CD14-positive monocyte (primary cell): ENCODE data around the gene TEX50. TPM values are rescaled to one million over a fixed set of nuclear protein-coding genes. Genes with fewer than 3 reads are reported as not detected.
"Not testable (repeated sequence)": the region's sequence is repeated elsewhere in the genome, so short reads cannot be mapped to it uniquely, and the experiment has no call there.

Experiments used
- DNase-seq, 3 donors: peaks; one replicate each; pipeline ENCODE4 v3.0.0-alpha.2; 2011 to 2022
- H2AFZ ChIP-seq: 2 replicates; pipeline ENCODE4 v1.6.0; 2012; ENCODE audit warnings: mild to moderate bottlenecking, low read depth, low read length, inconsistent platforms; ENCODE audit not compliant: insufficient read depth, poor library complexity, severe bottlenecking
- H3K27ac ChIP-seq, 2 donors: 1 replicate in 1 of 2; 2 replicates in 1 of 2; pipeline ENCODE4 v1.5.1; 2012 to 2013; ENCODE audit warnings: low read length in 2 of 2, control low read depth in 1 of 2, inconsistent platforms in 1 of 2, low read depth in 1 of 2, mild to moderate bottlenecking in 1 of 2
- H3K27me3 ChIP-seq, 2 donors: one replicate each; pipeline versions ENCODE4 v1.6.0 to v1.6.1; 2011 to 2013; ENCODE audit warnings: low read length in 2 of 2; ENCODE audit not compliant: control insufficient read depth in 2 of 2, insufficient read depth in 2 of 2
- H3K36me3 ChIP-seq, 2 donors: replicated peaks in 1 of 2; 1 replicate in 1 of 2; 2 replicates in 1 of 2; pipeline versions ENCODE4 v1.5.1 to v1.6.1; 2012 to 2013; ENCODE audit warnings: low read length in 2 of 2, control low read depth in 1 of 2, inconsistent platforms in 1 of 2, mild to moderate bottlenecking in 1 of 2; ENCODE audit not compliant: insufficient read depth in 2 of 2, control insufficient read depth in 1 of 2
- H3K4me1 ChIP-seq, 2 donors: 1 replicate in 1 of 2; 2 replicates in 1 of 2; pipeline versions ENCODE4 v1.5.1 to v1.6.1; 2012 to 2013; ENCODE audit warnings: low read length in 2 of 2, control low read depth in 1 of 2, inconsistent platforms in 1 of 2, mild to moderate bottlenecking in 1 of 2, moderate library complexity in 1 of 2; ENCODE audit not compliant: insufficient read depth in 2 of 2, control insufficient read depth in 1 of 2
- H3K4me2 ChIP-seq: replicated peaks from 2 replicates; pipeline ENCODE3; 2012; ENCODE audit warnings: low read length, moderate library complexity, mild to moderate bottlenecking; ENCODE audit not compliant: poor library complexity, severe bottlenecking; ENCODE audit errors: extremely low read depth
- H3K4me3 ChIP-seq, 3 experiments: fragments of 200-600 bp in 1 of 3; sonication (generic) in 1 of 3; replicated peaks in 1 of 3; 1 replicate in 2 of 3; 2 replicates in 1 of 3; pipeline ENCODE4 v1.5.1; 2011 to 2013; ENCODE audit warnings: low read length in 3 of 3, mild to moderate bottlenecking in 3 of 3, control low read depth in 2 of 3, low read depth in 2 of 3, inconsistent platforms in 1 of 3, moderate library complexity in 1 of 3
- H3K79me2 ChIP-seq: 2 replicates; pipeline ENCODE4 v1.6.0; 2012; ENCODE audit warnings: mild to moderate bottlenecking, control low read depth, inconsistent platforms, low read length, moderate library complexity; ENCODE audit not compliant: insufficient read depth
- H3K9ac ChIP-seq: 2 replicates; pipeline ENCODE4 v1.6.0; 2017; ENCODE audit warnings: low read length, mild to moderate bottlenecking; ENCODE audit not compliant: insufficient read depth, poor library complexity, severe bottlenecking
- H3K9me3 ChIP-seq, 2 donors: replicated peaks in 1 of 2; 1 replicate in 1 of 2; 2 replicates in 1 of 2; pipeline versions ENCODE4 v1.5.1 to v1.6.1; 2012 to 2013; ENCODE audit warnings: low read length in 2 of 2, control low read depth in 1 of 2; ENCODE audit not compliant: control insufficient read depth in 1 of 2, insufficient read depth in 1 of 2
- H4K20me1 ChIP-seq: 2 replicates; pipeline ENCODE4 v1.6.0; 2012; ENCODE audit warnings: mild to moderate bottlenecking, low read length, control low read depth, moderate library complexity; ENCODE audit not compliant: insufficient read depth
- H3K27ac Mint-ChIP-seq, 7 donors: one replicate each; pipeline ENCODE4 v1.8.0; 2020; ENCODE audit warnings: mild to moderate bottlenecking in 7 of 7, mixed read lengths in 7 of 7, moderate library complexity in 6 of 7, inconsistent platforms in 2 of 7
- H3K27me3 Mint-ChIP-seq, 3 donors: one replicate each; pipeline ENCODE4 v1.8.0; 2021 to 2022; ENCODE audit warnings: low read depth in 3 of 3, mild to moderate bottlenecking in 3 of 3, mixed read lengths in 3 of 3, moderate library complexity in 3 of 3, inconsistent platforms in 1 of 3
- H3K36me3 Mint-ChIP-seq, 2 donors: one replicate each; pipeline ENCODE4 v1.8.0; 2020; ENCODE audit warnings: mixed read lengths in 2 of 2, inconsistent platforms in 1 of 2, mild to moderate bottlenecking in 1 of 2
- H3K4me1 Mint-ChIP-seq: one replicate; pipeline ENCODE4 v1.8.0; 2020; ENCODE audit warnings: mild to moderate bottlenecking, mixed read lengths
- H3K4me3 Mint-ChIP-seq, 2 donors: one replicate each; pipeline ENCODE4 v1.8.0; 2020; ENCODE audit warnings: mild to moderate bottlenecking in 2 of 2, mixed read lengths in 2 of 2, moderate library complexity in 1 of 2
- H3K9me3 Mint-ChIP-seq, 7 donors: one replicate each; pipeline ENCODE4 v1.8.0; 2020 to 2022; ENCODE audit warnings: mixed read lengths in 7 of 7, mild to moderate bottlenecking in 6 of 7, moderate library complexity in 6 of 7, inconsistent platforms in 2 of 7
- CTCF ChIP-seq: fragments of 200-600 bp; IDR thresholded peaks from one replicate; pipeline ENCODE4 v1.8.0; 2022; ENCODE audit warnings: antibody characterized with exemption, mild to moderate bottlenecking
- WGBS: methylation state at CpG from one replicate; pipeline ENCODE4 v1.1.5; 2013; ENCODE audit warnings: missing lambda C conversion rate; ENCODE audit not compliant: insufficient coverage; 5-methylcytosine and 5-hydroxymethylcytosine counted together
- intact Hi-C, 2 donors: fragments of 100-400 bp; cut with micrococcal nuclease; formaldehyde crosslinking; loops; one replicate each; pipeline versions ENCODE4 v1.15.0 to v1.15.1; 2023
- polyA plus RNA-seq, 3 donors: library from polyadenylated mRNA; depleted of rRNA in 1 of 3; unstranded in 2 of 3; stranded (reverse) in 1 of 3; fragments of 300-500 nt in 2 of 3; fragments of >200 nt in 1 of 3; fragmentation: Illumina TruSeq in 2 of 3; gene quantifications; 1 replicate in 2 of 3; 2 replicates in 1 of 3; pipeline ENCODE4 v1.2.3, GENCODE V29; 2012 to 2021

TEX50 gene
- polyA plus RNA-seq, 3 donors, result not detected

- Mint-ChIP-seq H3K9me3 (peaks cover 0 to 7% (median 3%) of the 10 kb centered on the region in 7 donors), H3K27ac (no peak overlapping the region), H3K4me1 (no peaks in the 10 kb centered on the region), H3K4me3 (no peak overlapping the region), H3K36me3 (no peaks in the 10 kb centered on the region), H3K27me3 (peaks cover 0 to 1% (median 0%) of the 10 kb centered on the region in 3 donors)
- no peak overlapping the region for H3K27ac ChIP-seq
- no peak for DNase-seq
- H3K79me2 ChIP-seq, result no peaks in the 10 kb centered on the region
- no peak overlapping the region for H2AFZ ChIP-seq
- no peak for TF ChIP-seq CTCF
- no peak overlapping the region for H3K4me3 ChIP-seq
- H3K4me1 ChIP-seq, result no peaks in the 10 kb centered on the region
- H3K9ac ChIP-seq, result no peak overlapping the region
- no peak overlapping the region for H3K4me2 ChIP-seq
- no peaks in the 10 kb centered on the region for H3K9me3 ChIP-seq
- H4K20me1 ChIP-seq, result no peaks in the 10 kb centered on the region
- intact Hi-C loops, result no loop called here
- H3K36me3 ChIP-seq, result no peaks in the 10 kb centered on the region
- H3K27me3 ChIP-seq, result no peaks in the 10 kb centered on the region
- WGBS, result 98% methylated on average over 3 of the region's 3 CpGs
Measured at GRCh38 chr1:173628888-173629287, 6.2 kb upstream of the TEX50 start.

- H3K27me3 Mint-ChIP-seq, H3K9me3 ChIP-seq, H3K36me3 Mint-ChIP-seq, H3K4me3 Mint-ChIP-seq, intact Hi-C loops, H4K20me1 ChIP-seq, H3K79me2 ChIP-seq, H3K27me3 ChIP-seq, H3K36me3 ChIP-seq, H3K4me1 ChIP-seq, H3K4me3 ChIP-seq, H3K4me1 Mint-ChIP-seq, H3K4me2 ChIP-seq, H3K9ac ChIP-seq, H3K27ac ChIP-seq, DNase-seq, H2AFZ ChIP-seq: not testable (repeated sequence)
- WGBS, result 98% methylated on average over 5 of the region's 6 CpGs
- H3K9me3 Mint-ChIP-seq, result peaks cover 0 to 10% (median 7%) of the 10 kb centered on the region in 7 donors
- peak overlapping the region in 1 of 7 donors; percentile 16 for H3K27ac Mint-ChIP-seq
Measured at GRCh38 chr1:173637236-173638042, 2.3 kb downstream of the TEX50 start.
